NCI-H1930 (cell line): ENCODE measurements around the gene CDK9.
"Not testable (repeated sequence)": the region's sequence is repeated elsewhere in the genome, so short reads cannot be mapped to it uniquely, and the experiment has no call there.

Experiments
- DNase-seq, 2 experiments: peaks; one replicate each; lab custom pipeline; 2025; lab: John Stamatoyannopoulos, UW

Gene CDK9

GRCh38 chr9:127780126-127780885 is 5.5 kb upstream of the CDK9 start:
- no peak for DNase-seq

DNA sequence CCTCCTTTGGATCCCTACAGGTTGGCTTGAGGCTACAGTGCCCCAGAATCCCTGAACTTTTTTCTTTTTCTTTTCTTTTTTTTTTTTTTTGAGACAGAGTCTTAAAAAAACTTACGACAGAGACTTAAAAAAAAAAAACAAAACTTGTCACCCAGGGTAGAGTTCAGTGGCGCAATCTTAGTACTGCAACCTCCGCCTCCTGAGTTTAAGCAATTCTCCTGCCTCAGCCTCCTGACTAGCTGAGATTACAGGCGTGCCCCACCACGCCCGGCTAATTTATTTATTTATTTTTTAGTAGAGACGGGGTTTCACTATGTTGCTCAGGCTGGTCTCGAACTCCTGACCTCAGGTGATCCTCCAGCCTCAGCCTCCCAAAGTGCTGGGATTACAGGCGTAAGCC is 4.9 kb upstream of the CDK9 start:
- DNase-seq, result not testable (repeated sequence)

DNA sequence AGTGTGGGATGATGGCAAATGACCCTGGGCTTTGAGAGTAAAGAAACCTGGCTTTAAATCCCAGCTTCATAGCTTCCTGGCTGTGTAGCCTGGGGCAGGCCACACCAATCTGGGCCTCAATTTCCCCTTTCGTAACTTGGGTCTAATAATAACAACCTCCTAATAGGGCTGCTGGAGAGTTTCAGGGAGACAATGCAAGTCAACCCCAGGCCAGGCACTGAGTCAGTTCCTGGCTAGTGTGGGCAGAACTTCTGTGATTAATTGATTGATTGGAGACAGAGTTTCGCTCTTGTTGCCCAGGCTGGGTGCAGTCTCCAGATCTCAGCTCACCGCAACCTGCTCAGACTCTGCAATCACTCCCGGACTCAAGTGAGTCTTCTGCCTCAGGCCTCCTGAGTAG is 4.0 kb upstream of the CDK9 start:
- no peak for DNase-seq

DNA sequence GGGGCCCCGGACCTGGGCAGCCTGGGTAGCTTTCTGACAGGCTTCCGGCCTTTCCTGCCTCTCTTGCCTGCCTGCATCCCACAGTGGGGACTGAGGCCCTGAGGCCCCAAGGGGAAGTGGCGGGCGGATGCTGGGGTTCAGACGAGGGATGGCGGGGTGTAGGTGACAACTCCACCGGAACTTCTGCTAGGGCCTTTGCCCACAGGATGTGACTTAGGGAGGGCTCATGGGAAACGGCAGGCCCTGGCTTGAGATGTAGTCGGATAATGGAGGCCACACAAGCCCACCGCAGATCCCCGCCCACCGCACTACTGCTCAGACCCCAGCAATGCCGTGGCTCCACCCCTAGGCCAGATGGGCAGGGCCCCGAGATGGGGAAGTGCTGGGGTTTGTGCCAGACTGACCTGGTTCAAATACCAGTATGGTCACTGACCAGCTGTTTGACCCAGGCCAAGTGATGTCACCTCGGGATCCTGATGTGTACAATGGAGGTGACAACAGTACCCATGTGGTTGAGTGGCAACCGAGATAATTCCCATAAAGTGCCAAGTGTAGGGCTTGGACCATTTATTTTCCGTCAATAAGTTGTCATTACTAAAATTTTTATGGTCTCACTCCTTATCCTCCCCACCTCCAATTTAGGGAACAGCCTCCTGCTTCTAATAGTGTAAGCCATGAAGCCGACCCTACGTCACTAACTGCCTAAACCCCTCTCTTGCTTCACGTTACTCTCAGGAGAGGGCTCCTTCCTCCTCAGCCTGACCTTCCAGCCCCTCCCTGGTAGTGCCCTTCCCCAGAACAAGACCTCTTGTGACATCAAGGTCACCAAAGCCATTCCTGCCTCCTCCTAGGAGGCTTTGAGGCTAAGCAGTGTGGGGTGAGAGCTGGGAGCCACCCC is 2.5 kb upstream of the CDK9 start:
- no peak for DNase-seq

DNA sequence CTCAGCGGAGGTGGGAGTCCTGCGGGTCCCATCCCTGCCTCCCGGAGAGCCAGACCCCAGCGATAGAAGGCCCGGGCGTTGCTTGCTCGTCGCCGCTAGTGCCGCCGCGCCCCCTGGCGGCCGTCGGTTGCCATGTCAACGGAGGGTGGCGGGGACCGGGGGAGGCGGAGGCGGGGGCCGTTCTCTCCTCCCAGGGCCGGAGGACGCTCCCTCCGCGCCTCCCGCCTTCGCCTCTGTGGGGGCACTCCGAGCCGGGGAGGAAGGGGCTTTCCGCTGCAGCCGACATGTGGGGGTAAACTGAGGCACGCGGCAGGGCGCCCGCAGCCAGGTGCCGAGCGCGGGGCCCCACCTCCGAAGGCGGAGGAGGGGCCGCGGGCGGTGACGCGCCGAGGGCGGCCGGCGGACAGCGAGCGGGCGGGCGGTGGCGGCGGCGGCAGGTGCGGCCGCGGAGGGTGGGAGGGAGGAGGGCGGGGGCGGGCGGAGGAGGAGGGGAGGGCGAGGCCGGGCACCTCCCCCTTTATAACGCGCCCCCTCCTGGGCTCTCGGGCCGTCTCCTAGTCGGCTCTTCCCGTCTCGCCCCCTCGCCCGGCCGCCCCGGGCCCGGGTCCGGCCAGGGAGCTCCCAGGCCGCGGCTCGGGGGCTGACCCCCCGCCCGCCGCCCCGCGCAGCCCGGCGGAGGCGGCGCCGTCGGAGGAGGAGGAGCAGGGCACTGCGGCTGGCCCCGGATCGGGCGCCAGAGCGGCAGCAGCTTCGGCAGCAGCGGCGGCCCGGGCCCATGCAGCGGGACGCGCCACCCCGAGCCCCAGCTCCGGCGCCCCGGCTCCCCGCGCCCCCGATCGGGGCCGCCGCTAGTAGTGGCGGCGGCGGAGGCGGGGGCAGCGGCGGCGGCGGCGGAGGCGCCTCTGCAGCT is 556 bp upstream of the CDK9 start:
- peak; percentile 69 to 85 for DNase-seq

- no peak for DNase-seq
Measured at GRCh38 chr9:127786773-127787104, 905 bp downstream of the CDK9 start.

GRCh38 chr9:127788337-127789011 is 2.6 kb downstream of the CDK9 start:
- no peak for DNase-seq

DNA sequence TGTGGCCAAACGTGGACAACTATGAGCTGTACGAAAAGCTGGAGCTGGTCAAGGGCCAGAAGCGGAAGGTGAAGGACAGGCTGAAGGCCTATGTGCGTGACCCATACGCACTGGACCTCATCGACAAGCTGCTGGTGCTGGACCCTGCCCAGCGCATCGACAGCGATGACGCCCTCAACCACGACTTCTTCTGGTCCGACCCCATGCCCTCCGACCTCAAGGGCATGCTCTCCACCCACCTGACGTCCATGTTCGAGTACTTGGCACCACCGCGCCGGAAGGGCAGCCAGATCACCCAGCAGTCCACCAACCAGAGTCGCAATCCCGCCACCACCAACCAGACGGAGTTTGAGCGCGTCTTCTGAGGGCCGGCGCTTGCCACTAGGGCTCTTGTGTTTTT is 3.3 kb downstream of the CDK9 start:
- DNase-seq, result no peak

DNA sequence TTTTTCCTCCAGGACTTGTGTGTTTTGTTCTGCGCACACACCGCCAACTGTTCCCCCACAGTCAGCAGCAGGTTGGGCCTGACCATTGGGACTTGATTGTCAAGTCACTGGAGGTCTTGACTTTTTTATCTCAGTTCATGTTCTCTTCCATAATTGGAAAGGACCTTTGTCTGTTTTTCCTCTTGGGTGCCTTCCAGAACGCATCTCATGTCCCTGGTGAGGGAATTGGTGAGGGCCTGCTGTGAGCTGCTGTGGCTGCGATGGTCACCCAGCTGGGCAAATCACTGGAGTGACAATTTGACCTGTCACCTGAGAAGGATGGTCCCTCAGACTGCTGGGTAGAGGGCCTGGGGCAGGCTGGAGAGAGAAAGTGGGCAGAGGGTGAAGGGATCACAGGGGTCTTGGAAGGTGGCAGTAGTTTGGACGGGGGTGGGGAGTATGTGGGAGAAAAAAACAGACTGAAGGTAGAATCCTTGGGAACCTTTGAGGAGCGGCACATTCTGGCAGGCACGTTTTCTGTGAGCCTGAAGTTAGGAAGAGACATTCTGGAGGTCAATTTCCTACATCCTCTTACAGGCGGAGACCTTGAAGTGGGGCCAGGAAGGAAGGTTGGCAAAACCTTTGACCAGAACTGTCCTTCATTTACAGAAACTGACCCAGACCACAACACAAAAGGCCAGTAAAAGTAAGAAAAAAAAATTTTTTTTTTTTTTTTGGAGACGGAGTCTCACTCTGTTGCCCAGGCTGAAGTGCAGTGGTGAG is 4.4 kb downstream of the CDK9 start:
- DNase-seq, result no peak

- DNase-seq, result no peak
Measured at GRCh38 chr9:127791085-127791484, 5.3 kb downstream of the CDK9 start.

- DNase-seq, result no peak
Measured at GRCh38 chr9:127792417-127793031, 6.7 kb downstream of the CDK9 start.

DNA sequence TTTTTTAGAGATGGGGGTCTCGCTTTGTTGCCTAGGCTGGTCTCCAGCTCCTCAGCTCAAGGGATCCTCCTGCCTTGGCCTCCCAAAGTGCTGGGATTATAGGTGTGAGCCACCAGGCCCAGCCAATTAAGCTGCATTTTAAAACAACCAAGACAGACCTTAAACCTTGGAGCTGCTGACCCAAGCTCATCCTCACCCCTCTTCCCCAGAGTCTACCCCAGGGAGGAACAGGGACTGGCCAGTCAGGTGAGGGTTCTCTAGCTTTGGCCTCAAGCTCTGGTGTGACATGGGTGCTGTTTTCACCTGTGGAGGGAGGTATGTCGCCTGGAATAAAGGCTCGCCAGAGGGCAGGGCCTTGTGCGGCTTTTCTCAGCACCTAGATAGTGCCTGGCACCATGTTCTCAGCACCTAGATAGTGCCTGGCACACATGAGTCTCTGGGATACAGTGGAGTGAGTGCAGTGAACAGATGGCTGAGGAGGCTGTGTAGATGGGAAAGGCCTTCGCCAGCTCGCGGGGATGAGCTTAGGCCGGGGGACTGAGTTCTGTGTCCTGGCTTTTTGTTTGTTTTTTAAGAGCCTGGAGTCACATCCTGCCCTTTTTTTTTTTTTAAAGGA is 7.4 kb downstream of the CDK9 start:
- no peak for DNase-seq

DNA sequence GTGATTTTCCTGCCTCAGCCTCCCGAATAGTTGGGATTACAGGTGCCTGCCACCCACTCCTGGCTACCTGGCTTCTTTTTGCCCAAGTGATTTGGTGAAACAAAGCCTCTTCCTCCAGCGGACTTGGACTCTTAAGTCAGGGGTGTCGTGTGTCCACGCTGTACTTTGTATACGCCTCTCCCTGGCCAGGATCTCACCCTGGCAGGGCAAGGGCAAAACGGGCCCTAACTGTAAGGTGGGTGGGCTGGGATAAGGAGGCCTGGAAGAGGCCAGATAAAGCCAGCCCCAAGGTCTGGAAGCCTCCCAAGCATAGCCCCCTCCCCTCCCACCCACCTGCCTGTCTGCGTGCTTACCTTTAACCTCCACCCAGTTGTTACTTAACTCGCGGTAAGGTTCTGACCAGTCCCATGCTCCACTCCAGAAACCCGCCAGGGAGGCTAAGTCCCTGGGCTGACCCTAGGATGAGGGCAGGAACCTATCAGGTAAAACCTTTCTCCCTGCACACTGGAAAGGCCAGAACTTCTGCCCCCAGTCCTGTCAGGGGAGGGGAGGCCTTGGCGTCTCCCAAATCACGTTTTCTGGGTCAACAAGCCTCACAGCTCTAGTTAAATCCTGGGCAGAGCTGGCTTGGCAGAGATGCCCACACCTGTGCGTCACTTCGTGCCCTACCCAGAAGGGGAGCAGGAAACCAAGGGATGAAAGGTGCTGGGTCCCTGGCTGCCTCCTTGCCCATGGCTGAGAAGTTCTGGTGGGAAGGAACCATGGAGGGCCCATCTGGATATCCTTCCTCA is 8.4 kb downstream of the CDK9 start:
- no peak for DNase-seq

GRCh38 chr9:127796225-127796813 is 10.5 kb downstream of the CDK9 start:
- no peak for DNase-seq

DNA sequence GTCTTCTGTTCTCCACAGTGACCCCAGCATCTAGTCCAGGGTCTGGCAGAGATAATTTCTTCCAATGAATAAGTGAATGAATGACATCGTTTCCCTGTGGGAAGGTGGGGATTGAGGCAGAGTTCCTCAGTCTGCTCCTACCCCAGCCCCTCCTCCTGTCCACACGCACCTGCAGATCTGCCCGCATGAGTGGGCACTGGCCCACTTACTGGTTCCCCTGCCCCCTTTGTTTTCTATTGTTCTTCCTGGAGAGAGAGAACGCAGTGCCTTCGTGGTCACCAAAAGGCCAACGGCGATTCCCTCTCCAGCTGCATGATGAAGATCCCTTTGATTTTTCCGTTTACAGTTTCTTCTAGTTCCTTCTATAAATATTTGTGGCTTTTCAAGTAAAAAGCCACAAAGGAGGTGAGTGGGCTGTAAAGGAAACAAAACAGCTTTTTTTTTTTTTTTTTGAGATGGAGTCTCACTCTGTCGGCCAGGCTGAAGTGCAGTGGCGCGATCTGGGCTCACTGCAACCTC is 11.1 kb downstream of the CDK9 start:
- no peak for DNase-seq

DNA sequence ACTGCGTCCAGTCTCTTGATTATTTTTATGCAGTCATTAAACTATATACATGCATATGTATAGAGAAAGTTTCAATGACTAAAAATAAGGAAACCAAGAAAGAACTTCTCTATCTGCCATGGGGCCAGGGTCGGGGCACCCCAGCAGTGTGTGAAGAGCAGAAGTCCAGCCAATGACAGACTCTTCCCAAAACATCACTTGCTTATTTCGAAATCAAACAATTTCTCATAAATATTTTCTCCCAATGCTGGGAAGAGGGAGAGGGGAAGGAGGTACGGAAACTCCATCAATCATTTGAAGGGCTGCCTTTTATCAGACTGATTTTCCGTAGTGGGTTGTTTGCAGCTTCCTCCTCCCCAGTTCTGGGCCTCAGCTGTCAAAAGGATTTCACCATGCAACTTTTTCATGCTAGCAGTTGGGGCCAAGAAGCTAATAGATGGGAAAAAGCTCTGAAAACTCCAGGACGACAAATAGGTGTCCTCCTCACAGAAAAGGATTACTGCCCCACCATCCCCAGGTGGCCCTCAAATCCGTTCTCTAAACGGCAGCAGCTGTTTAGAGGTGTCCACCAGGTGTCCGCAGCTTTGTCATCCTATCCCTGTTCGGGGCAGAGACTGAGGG is 16.2 kb downstream of the CDK9 start:
- DNase-seq, result no peak

DNA sequence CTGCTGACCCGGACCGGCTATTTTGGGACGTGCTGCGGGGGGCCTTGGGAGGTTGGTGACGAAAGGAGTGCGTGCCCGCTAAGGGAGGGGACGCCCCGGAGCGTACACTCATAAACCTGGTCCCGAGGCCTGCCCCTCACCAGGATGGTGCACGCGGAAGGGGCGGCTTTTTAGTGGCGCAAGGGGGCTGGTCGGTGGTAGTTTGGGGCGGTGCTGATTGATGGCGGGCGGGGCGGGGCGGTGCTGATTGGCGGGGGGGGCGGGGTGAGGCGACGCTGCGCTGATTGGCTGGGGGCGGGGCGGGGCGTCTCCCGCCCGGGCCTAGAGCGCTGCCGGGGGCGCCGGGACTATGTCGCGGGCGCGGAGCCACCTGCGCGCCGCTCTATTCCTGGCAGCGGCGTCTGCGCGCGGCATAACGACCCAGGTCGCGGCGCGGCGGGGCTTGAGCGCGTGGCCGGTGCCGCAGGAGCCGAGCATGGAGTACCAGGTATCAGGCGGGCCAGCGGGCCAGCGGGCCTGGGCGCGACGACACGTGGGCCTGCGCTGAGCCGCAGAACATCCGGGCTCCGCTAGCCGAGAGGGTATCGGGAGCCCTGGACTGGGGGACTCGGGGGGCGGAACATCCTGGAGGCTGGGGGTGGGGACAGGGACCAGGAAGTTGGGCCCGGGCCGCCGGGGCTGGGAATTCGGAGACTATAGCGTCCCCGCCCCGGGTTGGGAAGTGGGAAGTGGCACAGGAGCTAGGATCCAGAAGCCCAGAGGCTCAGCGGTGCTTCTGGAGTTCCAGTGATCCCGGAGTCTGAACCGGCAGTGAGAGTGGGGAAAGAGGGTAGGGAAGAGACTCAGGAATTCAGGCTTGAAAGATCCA is 17.0 kb downstream of the CDK9 start, which contains the start of gene FPGS:
Gene FPGS (plus strand): TSS at position 307 of the 868 bp plus-strand sequence. CDS start 43 bp downstream, at position 350.
- peak; percentile 74 to 83 for DNase-seq
